ENCODE data around the gene PCDHA9. TPM values are rescaled to one million over a fixed set of nuclear protein-coding genes. Genes with fewer than 3 reads are reported as not detected.
A peak's percentile ranks its signal among the peaks of the same experiment; 100 is the strongest.
"Not testable (repeated sequence)": the region's sequence is repeated elsewhere in the genome, so short reads cannot be mapped to it uniquely, and the experiment has no call there.

PCDHA9 gene
- total and polyA plus RNA-seq, 12 donors = 0.04 to 0.39 (median 0.18) TPM; not detected in 5

DNA sequence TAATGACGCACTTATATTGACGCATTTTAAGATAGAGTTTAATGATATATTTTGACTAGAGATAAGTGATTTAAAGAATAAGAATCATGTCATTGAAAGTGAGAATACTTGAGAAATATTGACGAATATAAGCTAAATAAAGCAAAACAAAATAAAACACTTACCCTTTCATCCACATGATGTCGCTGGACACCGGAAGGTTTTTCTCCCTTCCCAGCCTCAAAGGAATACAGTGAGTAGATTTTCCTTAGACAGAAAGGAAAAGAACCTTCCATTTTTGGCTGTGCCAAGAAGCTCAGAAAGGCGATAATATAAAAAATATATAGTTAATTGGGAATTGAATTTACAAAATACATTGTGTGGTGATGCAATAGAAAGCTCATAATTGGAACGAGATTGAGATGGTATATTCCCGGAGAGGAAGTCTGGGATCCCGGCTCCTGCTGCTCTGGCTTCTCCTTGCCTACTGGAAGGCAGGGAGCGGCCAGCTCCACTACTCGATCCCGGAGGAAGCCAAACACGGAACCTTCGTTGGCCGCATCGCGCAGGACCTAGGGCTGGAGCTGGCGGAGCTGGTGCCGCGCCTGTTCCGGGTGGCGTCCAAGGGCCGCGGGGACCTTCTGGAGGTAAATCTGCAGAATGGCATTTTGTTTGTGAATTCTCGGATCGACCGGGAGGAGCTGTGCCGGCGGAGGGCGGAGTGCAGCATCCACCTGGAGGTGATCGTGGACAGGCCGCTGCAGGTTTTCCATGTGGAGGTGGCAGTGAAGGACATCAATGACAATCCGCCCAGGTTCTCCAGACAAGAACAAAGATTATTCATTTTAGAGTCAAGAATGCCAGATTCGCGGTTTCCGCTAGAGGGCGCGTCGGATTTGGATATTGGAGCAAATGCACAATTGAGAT lies 26.6 kb upstream of the PCDHA9 start, which contains the start of gene PCDHA5:
Gene PCDHA5, plus strand, starts transcription at position 239 of the 906 bp plus-strand sequence.
- intact Hi-C loops (cut with DNase I) = no loop called here
- H3K27ac ChIP-seq = no peak within 1 kb of the TSS
- no peaks in the 10 kb centered on the region for H3K4me1 ChIP-seq (replicated peaks in 1 of 2)
- no peaks in the 10 kb centered on the region for H3K36me3 ChIP-seq (replicated peaks in 1 of 2)
- peaks cover 0 to 14% (median 0%) of the 10 kb centered on the region in 3 donors for H3K9me3 ChIP-seq (replicated peaks in 1 of 3)
- TF ChIP-seq POLR2A (IDR thresholded peaks at IDR 0.05) = no peak
- TF ChIP-seq, protein P1, sequence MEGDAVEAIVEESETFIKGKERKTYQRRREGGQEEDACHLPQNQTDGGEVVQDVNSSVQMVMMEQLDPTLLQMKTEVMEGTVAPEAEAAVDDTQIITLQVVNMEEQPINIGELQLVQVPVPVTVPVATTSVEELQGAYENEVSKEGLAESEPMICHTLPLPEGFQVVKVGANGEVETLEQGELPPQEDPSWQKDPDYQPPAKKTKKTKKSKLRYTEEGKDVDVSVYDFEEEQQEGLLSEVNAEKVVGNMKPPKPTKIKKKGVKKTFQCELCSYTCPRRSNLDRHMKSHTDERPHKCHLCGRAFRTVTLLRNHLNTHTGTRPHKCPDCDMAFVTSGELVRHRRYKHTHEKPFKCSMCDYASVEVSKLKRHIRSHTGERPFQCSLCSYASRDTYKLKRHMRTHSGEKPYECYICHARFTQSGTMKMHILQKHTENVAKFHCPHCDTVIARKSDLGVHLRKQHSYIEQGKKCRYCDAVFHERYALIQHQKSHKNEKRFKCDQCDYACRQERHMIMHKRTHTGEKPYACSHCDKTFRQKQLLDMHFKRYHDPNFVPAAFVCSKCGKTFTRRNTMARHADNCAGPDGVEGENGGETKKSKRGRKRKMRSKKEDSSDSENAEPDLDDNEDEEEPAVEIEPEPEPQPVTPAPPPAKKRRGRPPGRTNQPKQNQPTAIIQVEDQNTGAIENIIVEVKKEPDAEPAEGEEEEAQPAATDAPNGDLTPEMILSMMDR (IDR thresholded peaks at IDR 0.05) = peak in 2 of 6 experiments; percentile 12 to 26
- peak in 1 of 7 donors; percentile 19 for DNase-seq
- peaks cover 9% of the 10 kb centered on the region for H3K27me3 ChIP-seq
- H3K4me3 ChIP-seq = no peak within 1 kb of the TSS
- WGBS, 4 donors = 20 to 30% (median 26%) methylated on average over 20 to 39 of the region's 39 CpGs

GRCh38 chr5:140822281-140822629 lies 25.9 kb upstream of the PCDHA9 start:
- H3K27me3 ChIP-seq = peaks cover 9% of the 10 kb centered on the region
- DNase-seq = no peak
- no peaks in the 10 kb centered on the region for H3K4me1 ChIP-seq (replicated peaks in 1 of 2)

DNA sequence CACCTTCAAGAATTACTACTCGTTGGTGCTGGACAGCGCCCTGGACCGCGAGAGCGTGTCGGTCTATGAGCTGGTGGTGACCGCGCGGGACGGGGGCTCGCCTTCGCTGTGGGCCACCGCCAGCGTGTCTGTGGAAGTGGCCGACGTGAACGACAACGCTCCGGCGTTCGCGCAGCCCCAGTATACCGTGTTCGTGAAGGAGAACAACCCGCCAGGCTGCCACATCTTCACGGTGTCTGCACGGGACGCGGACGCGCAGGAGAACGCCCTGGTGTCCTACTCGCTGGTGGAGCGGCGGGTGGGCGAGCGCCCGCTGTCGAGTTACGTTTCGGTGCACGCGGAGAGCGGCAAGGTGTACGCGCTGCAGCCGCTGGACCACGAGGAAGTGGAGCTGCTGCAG lies 25.2 kb upstream of the PCDHA9 start:
- WGBS, 4 donors = 41 to 63% (median 50%) methylated on average over 38 to 48 of the region's 48 CpGs
- peaks cover 0 to 14% (median 0%) of the 10 kb centered on the region in 3 donors for H3K9me3 ChIP-seq (replicated peaks in 1 of 3)
- H3K4me1 ChIP-seq (replicated peaks in 1 of 2); intact Hi-C loops (cut with DNase I); H3K36me3 ChIP-seq (replicated peaks in 1 of 2); H3K4me3 ChIP-seq; H3K27ac ChIP-seq; H3K27me3 ChIP-seq; DNase-seq: not testable (repeated sequence)

More at GRCh38 chr5:140822281-140822629, 25.9 kb upstream of the PCDHA9 start:
- Histone ChIP-seq H3K4me3 (no peak overlapping the region), H3K27ac (no peak overlapping the region), H3K9me3 (replicated peaks in 1 of 3) (peaks cover 0 to 14% (median 0%) of the 10 kb centered on the region in 3 donors), H3K36me3 (replicated peaks in 1 of 2) (no peaks in the 10 kb centered on the region)
- TF ChIP-seq POLR2A (IDR thresholded peaks at IDR 0.05) = no peak
- TF ChIP-seq, protein P1 (IDR thresholded peaks at IDR 0.05) = no peak
- intact Hi-C loops (cut with DNase I) = no loop called here
- WGBS, 4 donors = 22 to 27% (median 25%) methylated on average over 6 of the region's 6 CpGs

DNA sequence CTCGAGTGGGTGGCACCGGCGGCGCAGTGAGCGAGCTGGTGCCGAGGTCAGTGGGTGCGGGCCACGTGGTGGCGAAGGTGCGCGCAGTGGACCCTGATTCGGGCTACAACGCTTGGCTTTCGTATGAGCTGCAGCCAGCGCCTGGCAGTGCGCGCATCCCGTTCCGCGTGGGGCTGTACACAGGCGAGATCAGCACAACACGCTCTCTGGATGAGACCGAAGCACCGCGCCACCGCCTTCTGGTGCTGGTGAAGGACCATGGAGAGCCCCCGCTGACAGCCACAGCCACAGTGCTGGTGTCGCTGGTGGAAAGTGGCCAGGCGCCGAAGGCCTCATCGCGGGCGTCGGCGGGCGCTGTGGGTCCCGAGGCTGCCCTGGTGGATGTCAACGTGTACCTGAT lies 24.7 kb upstream of the PCDHA9 start:
- WGBS, 4 donors = 40 to 93% (median 52%) methylated on average over 3 to 38 of the region's 38 CpGs
- intact Hi-C loops (cut with DNase I) = no loop called here
- no peak overlapping the region for H3K4me3 ChIP-seq
- no peak overlapping the region for H3K27ac ChIP-seq
- H3K4me1 ChIP-seq (replicated peaks in 1 of 2) = no peaks in the 10 kb centered on the region
- TF ChIP-seq POLR2A (IDR thresholded peaks at IDR 0.05) = no peak
- TF ChIP-seq, protein P1 (IDR thresholded peaks at IDR 0.05) = no peak
- H3K9me3 ChIP-seq (replicated peaks in 1 of 3) = peaks cover 0 to 14% (median 0%) of the 10 kb centered on the region in 3 donors
- H3K36me3 ChIP-seq (replicated peaks in 1 of 2) = no peaks in the 10 kb centered on the region
- no peak for DNase-seq
- H3K27me3 ChIP-seq = peaks cover 9% of the 10 kb centered on the region
